HuH-7 (cell line): Measurements from ENCODE around the gene NPBWR2.
"Not testable (repeated sequence)": the region's sequence is repeated elsewhere in the genome, so short reads cannot be mapped to it uniquely, and the experiment has no call there.

Experiments
- DNase-seq: peaks from one replicate; pipeline ENCODE4 v3.0.0; 2011; ENCODE audit warnings: low spot score

The NPBWR2 gene

GRCh38 chr20:64143018-64143801 is 35.8 kb upstream of the NPBWR2 start:
- no peak for DNase-seq

- DNase-seq: no peak
These were observed 35.2 kb upstream of the NPBWR2 start for GRCh38 chr20:64142590-64142989.

- DNase-seq: no peak
These were observed 33.6 kb upstream of the NPBWR2 start for GRCh38 chr20:64140956-64141355.

- no peak for DNase-seq
These were observed 32.9 kb upstream of the NPBWR2 start for GRCh38 chr20:64140061-64140931.

GRCh38 chr20:64139199-64140060 is 32.1 kb upstream of the NPBWR2 start:
- no peak for DNase-seq

- DNase-seq: no peak
These were observed 31.0 kb upstream of the NPBWR2 start for GRCh38 chr20:64138276-64138815.

- no peak for DNase-seq
These were observed 30.2 kb upstream of the NPBWR2 start for GRCh38 chr20:64137598-64138031.

- no peak for DNase-seq
These were observed 28.8 kb upstream of the NPBWR2 start for GRCh38 chr20:64136004-64136710.

- not testable (repeated sequence) for DNase-seq
These were observed 27.4 kb upstream of the NPBWR2 start for GRCh38 chr20:64134744-64135143.

GRCh38 chr20:64133951-64134407 is 26.6 kb upstream of the NPBWR2 start:
- no peak for DNase-seq

- no peak for DNase-seq
These were observed 24.0 kb upstream of the NPBWR2 start for GRCh38 chr20:64131406-64131805.

GRCh38 chr20:64130876-64131275 is 23.5 kb upstream of the NPBWR2 start:
- DNase-seq: no peak

GRCh38 chr20:64130271-64130670 is 22.9 kb upstream of the NPBWR2 start:
- no peak for DNase-seq

GRCh38 chr20:64129146-64129782 is 21.9 kb upstream of the NPBWR2 start:
- no peak for DNase-seq

GRCh38 chr20:64123517-64123916 is 16.2 kb upstream of the NPBWR2 start:
- DNase-seq: not testable (repeated sequence)

- not testable (repeated sequence) for DNase-seq
These were observed 15.6 kb upstream of the NPBWR2 start for GRCh38 chr20:64122927-64123326.

GRCh38 chr20:64121586-64121985 is 14.2 kb upstream of the NPBWR2 start:
- DNase-seq: no peak

- DNase-seq: no peak
These were observed 12.4 kb upstream of the NPBWR2 start for GRCh38 chr20:64119681-64120341.

- no peak for DNase-seq
These were observed 11.9 kb upstream of the NPBWR2 start for GRCh38 chr20:64119301-64119680.

GRCh38 chr20:64117432-64117777 is 10.0 kb upstream of the NPBWR2 start:
- DNase-seq: not testable (repeated sequence)
